Ovary (tissue), 9 donors: ENCODE results near the gene TSPAN31. TPM values are rescaled to one million over a fixed set of nuclear protein-coding genes. Genes with fewer than 3 reads are reported as not detected.

Experiments
- DNase-seq, 5 donors: peaks; one replicate each; pipeline ENCODE4 v3.0.0-alpha.2; 2019 to 2020
- H3K27ac ChIP-seq, 2 donors: fragments of 200-600 bp; one replicate each; pipeline versions ENCODE4 v1.5.1 to v1.8.0; 2019 to 2022
- H3K27me3 ChIP-seq: fragments of 200-600 bp; one replicate; pipeline ENCODE4 v1.8.0; 2022
- H3K36me3 ChIP-seq: fragments of 200-600 bp; sonication (generic); one replicate; pipeline ENCODE4 v1.5.1; 2019
- H3K4me1 ChIP-seq: one replicate; pipeline ENCODE4 v1.8.1; 2013; ENCODE audit warnings: mild to moderate bottlenecking, moderate library complexity; ENCODE audit not compliant: insufficient read depth
- H3K4me3 ChIP-seq: fragments of 200-600 bp; sonication (generic); one replicate; pipeline ENCODE4 v1.5.1; 2017
- H3K9me3 ChIP-seq, 2 donors: fragments of 200-600 bp in 1 of 2; sonication (generic) in 1 of 2; one replicate each; pipeline versions ENCODE4 v1.5.1 to v1.8.1; 2013 to 2019; ENCODE audit warnings: mild to moderate bottlenecking in 1 of 2, moderate library complexity in 1 of 2
- EP300 ChIP-seq: sonication (generic); formaldehyde crosslinking; IDR thresholded peaks from one replicate; pipeline ENCODE4 v1.6.1; 2017; ENCODE audit warnings: antibody characterized with exemption
- POLR2A ChIP-seq: fragments of 450-650 bp; IDR thresholded peaks from one replicate; pipeline ENCODE4 v1.6.1; 2017; ENCODE audit warnings: antibody characterized with exemption, mild to moderate bottlenecking, moderate library complexity
- WGBS, 3 donors: extraction: QIAGEN DNeasy Blood & Tissue Kit in 1 of 3; methylation state at CpG; one replicate each; pipeline versions ENCODE4 v1.1.5 to v1.1.7; 2013 to 2017; 5-methylcytosine and 5-hydroxymethylcytosine counted together
- intact Hi-C, 4 donors: fragments of 100-400 bp; cut with DNase I; formaldehyde crosslinking; loops; one replicate each; pipeline versions ENCODE4 v1.11.0 to v1.15.1; 2022 to 2023
- polyA plus RNA-seq, 2 donors: library from polyadenylated mRNA; stranded (reverse); fragments of 200-250 nt in 1 of 2; fragments of 350-450 nt in 1 of 2; fragmentation: Illumina TruSeq in 1 of 2; extraction: RNeasy Lipid Tissue Mini Kit (QIAGEN cat#74804) in 1 of 2; gene quantifications; one replicate each; pipeline ENCODE4 v1.2.3, GENCODE V29; 2013 to 2014
- total RNA-seq, 7 donors: library from RNA; depleted of rRNA in 2 of 7; stranded (reverse); fragments of >200 nt in 2 of 7; fragmentation: NEBNext Ultra II Directional in 3 of 7; extraction: Animal tissue kit (Norgen Biotek cat#: 25700) in 3 of 7; gene quantifications; one replicate each; pipeline versions ENCODE4 v1.1.0 to v1.2.4, GENCODE V29; 2016 to 2023
- TF ChIP-seq, protein P1 (sequence below), 3 donors: fragments of 450-650 bp in 2 of 3; fragments of 200-600 bp in 1 of 3; IDR thresholded peaks; one replicate each; pipeline versions ENCODE4 v1.5.1 to v1.8.0; 2016 to 2022; ENCODE audit warnings: antibody characterized with exemption in 3 of 3, mild to moderate bottlenecking in 1 of 3
- donor health status: DM: no; HTN: no; CAD: no; lungs with moderate emphysema.
- donor health status: DM: no; HTN: no; CAD: no.
- donor health status: Bipolar disorder and iron deficiency.
- donor health status: DM: yes; HTN: yes; CAD: no.
- donor health status: DM: no; HTN: no; CAD: no.
- donor health status: DM: yes; HTN: yes; CAD: no.

The TSPAN31 gene
- total and polyA plus RNA-seq, 9 donors = 27.7 to 64.0 (median 43.9) TPM

DNA sequence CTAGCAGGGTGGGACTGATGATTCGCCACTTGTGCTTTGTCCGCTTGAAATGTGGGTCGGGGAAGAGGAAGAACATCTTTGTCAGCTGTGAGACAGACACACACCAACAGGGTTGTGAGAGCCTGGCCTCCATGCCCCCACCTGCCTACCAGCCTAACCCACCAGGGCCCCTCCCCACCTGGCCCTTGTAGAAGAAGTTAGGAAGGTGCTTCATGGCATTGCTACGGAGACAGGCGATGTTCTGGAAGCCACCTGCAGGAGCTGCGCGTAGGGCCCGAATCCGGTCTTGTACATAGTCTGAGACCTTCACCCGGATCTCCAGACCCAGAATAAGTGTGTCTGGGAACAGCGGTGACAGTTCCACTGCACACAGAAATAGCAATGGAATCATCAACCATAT lies 24.8 kb downstream of the TSPAN31 start:
- Histone ChIP-seq H3K27me3 (no peaks in the 10 kb centered on the region), H3K36me3 (no peaks in the 10 kb centered on the region), H3K27ac (no peak overlapping the region), H3K9me3 (no peaks in the 10 kb centered on the region), H3K4me1 (peaks cover 14% of the 10 kb centered on the region), H3K4me3 (no peak overlapping the region)
- intact Hi-C loops = no loop called here
- no peak for DNase-seq
- TF ChIP-seq POLR2A = no peak
- TF ChIP-seq, protein P1, sequence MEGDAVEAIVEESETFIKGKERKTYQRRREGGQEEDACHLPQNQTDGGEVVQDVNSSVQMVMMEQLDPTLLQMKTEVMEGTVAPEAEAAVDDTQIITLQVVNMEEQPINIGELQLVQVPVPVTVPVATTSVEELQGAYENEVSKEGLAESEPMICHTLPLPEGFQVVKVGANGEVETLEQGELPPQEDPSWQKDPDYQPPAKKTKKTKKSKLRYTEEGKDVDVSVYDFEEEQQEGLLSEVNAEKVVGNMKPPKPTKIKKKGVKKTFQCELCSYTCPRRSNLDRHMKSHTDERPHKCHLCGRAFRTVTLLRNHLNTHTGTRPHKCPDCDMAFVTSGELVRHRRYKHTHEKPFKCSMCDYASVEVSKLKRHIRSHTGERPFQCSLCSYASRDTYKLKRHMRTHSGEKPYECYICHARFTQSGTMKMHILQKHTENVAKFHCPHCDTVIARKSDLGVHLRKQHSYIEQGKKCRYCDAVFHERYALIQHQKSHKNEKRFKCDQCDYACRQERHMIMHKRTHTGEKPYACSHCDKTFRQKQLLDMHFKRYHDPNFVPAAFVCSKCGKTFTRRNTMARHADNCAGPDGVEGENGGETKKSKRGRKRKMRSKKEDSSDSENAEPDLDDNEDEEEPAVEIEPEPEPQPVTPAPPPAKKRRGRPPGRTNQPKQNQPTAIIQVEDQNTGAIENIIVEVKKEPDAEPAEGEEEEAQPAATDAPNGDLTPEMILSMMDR (IDR thresholded peaks at IDR 0.05) = no peak
- TF ChIP-seq EP300 = no peak
- 94 to 96% (median 95%) methylated on average over 11 of the region's 11 CpGs for WGBS, 3 donors

GRCh38 chr12:57770734-57771133 lies 25.9 kb downstream of the TSPAN31 start:
- TF ChIP-seq EP300 (no peak), POLR2A (no peak)
- TF ChIP-seq, protein P1 (IDR thresholded peaks at IDR 0.05) = no peak
- no peaks in the 10 kb centered on the region for H3K36me3 ChIP-seq
- H3K4me1 ChIP-seq = peaks cover 9% of the 10 kb centered on the region
- intact Hi-C loops = no loop called here
- 80 to 89% (median 83%) methylated on average over 4 of the region's 4 CpGs for WGBS, 3 donors
- H3K4me3 ChIP-seq = no peak overlapping the region
- H3K27me3 ChIP-seq = no peaks in the 10 kb centered on the region
- peak overlapping the region in 1 of 2 donors; percentile 85 for H3K27ac ChIP-seq
- no peaks in the 10 kb centered on the region for H3K9me3 ChIP-seq
- no peak for DNase-seq

DNA sequence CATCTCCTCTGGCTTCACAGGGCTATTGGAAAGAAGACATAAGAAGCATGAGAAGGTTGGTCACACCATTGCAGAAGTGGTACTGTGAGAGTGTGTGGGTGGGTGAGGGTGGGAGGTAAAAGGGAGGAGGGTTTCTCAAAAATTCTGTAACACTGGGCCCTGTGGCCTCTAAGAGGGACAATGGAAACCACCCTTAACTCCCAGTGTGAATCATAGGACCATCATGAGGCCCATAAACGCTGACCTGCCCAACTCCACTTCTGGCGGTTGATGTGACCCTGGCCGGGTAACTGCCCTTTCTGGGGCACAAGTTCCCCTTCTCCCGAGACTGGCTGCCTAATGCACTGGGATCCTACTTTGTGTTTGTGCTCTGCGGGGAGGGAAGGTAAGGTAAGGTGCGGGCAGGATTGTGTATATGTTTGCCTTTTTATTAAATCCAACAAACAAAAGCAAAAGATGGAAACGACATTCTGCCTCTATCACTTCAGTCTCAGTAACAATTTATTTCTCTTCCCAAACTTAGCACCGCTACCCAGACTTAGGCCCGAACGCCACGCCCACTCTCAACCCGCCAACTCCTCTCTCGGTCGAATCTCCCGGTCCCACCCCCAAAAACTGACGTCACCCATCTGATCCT lies 26.5 kb downstream of the TSPAN31 start:
- peaks cover 8% of the 10 kb centered on the region for H3K4me1 ChIP-seq
- H3K4me3 ChIP-seq = peak overlapping the region; percentile 86
- intact Hi-C loops = no loop called here
- TF ChIP-seq POLR2A (no peak), EP300 (no peak)
- TF ChIP-seq, protein P1 (IDR thresholded peaks at IDR 0.05) = no peak
- DNase-seq = peak; percentile 91 to 95 (median 93)
- H3K27me3 ChIP-seq = no peaks in the 10 kb centered on the region
- WGBS, 3 donors = 2% methylated on average over 16 of the region's 16 CpGs
- H3K36me3 ChIP-seq = no peaks in the 10 kb centered on the region
- no peaks in the 10 kb centered on the region for H3K9me3 ChIP-seq
- H3K27ac ChIP-seq = peak overlapping the region; percentile 67 to 85

DNA sequence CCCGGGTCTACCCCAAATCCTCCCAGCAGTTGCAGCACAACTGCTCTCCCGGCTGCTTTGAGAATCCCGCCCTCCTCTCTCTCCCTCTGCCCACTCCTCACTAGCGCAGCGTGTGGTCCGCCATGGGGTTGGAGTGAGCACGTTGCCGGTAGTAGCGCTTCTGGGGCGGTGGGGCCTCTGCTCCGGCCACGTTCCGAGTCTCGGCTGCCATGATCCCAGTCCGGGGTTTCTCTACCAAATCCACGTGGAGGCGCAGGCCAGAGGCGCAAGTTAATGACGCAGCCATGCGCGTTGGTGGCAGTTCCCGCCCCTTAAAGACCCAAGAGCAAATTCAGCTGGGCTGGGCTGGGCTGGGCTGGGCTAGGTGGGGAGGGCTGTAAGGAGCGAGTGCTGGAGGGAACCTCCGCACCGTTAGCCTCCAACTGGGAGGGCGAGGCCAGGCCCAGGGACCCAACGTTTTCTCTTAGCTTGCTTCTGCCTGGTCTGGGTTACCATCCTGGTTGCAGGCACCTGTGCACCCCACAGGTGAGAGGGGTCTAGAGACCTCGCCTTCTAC lies 27.1 kb downstream of the TSPAN31 start, which contains the start of gene METTL1:
Gene METTL1 (minus strand): TSS at position 233 of the 556 bp plus-strand sequence. CDS start 22 bp downstream, at position 211.
- Histone ChIP-seq H3K4me1 (peaks cover 4% of the 10 kb centered on the region), H3K27ac (peak within 1 kb of the TSS; percentile 67 to 85), H3K4me3 (peak within 1 kb of the TSS; percentile 86), H3K36me3 (no peaks in the 10 kb centered on the region), H3K9me3 (no peaks in the 10 kb centered on the region), H3K27me3 (no peaks in the 10 kb centered on the region)
- WGBS, 3 donors = 0 to 1% (median 0%) methylated on average over 28 of the region's 28 CpGs
- intact Hi-C loops = no loop called here
- TF ChIP-seq POLR2A (peak; percentile 69), EP300 (no peak)
- DNase-seq = peak; percentile 94 to 96 (median 95)
